Mammary epithelial cell (primary cell): Measurements from ENCODE around the gene MAST4.

Source experiments
- CTCF ChIP-seq, 2 donors: IDR thresholded peaks in 1 of 2; conservative IDR thresholded peaks in 1 of 2; 2 replicates each; pipeline ENCODE4 v1.5.1; 2011 to 2012; ENCODE audit warnings: inconsistent platforms in 2 of 2, low read length in 2 of 2, mild to moderate bottlenecking in 2 of 2, control low read depth in 1 of 2, low read depth in 1 of 2; ENCODE audit not compliant: insufficient read depth in 1 of 2; ENCODE audit errors: extremely low read depth in 1 of 2
- EZH2 ChIP-seq: IDR thresholded peaks from 2 replicates; pipeline ENCODE4 v1.6.1; 2012; ENCODE audit warnings: low read length, inconsistent platforms, borderline replicate concordance

GRCh38 chr5:67200809-67201562, 604.8 kb downstream of the MAST4 start:
- TF ChIP-seq CTCF (conservative IDR thresholded peaks at IDR 0.05 in 1 of 2, IDR thresholded peaks at IDR 0.05 in 1 of 2; ENCODE audit: extremely low read depth in 1 of 2, insufficient read depth in 1 of 2, low read depth in 1 of 2, low read length in 2 of 2): no peak
- no peak for TF ChIP-seq EZH2
